Memory B cell (primary cell): Measurements from ENCODE around the gene CCP110.
A peak's percentile ranks its signal among the peaks of the same experiment; 100 is the strongest.
"Not testable (repeated sequence)": the region's sequence is repeated elsewhere in the genome, so short reads cannot be mapped to it uniquely, and the experiment has no call there.

Source experiments
- ATAC-seq: fragments of 150-1000 bp; cut with Tn5 transposase; 2 replicates; pipeline ENCODE4 v1.10.0; 2021; ENCODE audit warnings: low read depth, mild to moderate bottlenecking, moderate library complexity
- DNase-seq, 2 donors: peaks; one replicate each; pipeline ENCODE4 v3.0.0; 2022; ENCODE audit warnings: low spot score in 2 of 2
- H3K27ac Mint-ChIP-seq: one replicate; pipeline ENCODE4 v1.8.0; 2022; ENCODE audit warnings: mild to moderate bottlenecking, moderate library complexity, mixed read lengths
- H3K27me3 Mint-ChIP-seq: one replicate; pipeline ENCODE4 v1.8.0; 2022; ENCODE audit warnings: mixed read lengths
- H3K36me3 Mint-ChIP-seq: one replicate; pipeline ENCODE4 v1.8.0; 2022; ENCODE audit warnings: mild to moderate bottlenecking, mixed read lengths
- H3K4me1 Mint-ChIP-seq: one replicate; pipeline ENCODE4 v1.8.0; 2022; ENCODE audit warnings: mixed read lengths
- H3K4me3 Mint-ChIP-seq: one replicate; pipeline ENCODE4 v1.8.0; 2022; ENCODE audit warnings: mild to moderate bottlenecking, moderate library complexity, mixed read lengths
- H3K9me3 Mint-ChIP-seq: one replicate; pipeline ENCODE4 v1.8.0; 2022; ENCODE audit warnings: mixed read lengths

CCP110 gene

DNA sequence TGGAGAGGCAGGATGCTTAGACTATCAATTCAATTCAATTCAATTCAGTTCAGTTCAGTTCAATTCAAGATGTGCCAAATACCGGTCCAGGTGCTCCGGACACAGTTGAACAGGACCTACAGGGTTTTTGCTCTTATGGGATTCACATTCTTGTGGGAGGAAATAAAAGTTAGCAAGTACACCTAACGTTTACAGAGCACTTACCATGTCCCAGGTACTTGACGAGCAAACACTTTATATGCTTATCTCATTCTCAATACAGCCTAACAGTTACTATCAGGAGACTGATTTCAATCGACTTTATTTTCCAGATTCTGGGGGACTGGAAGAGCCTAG is 1.4 kb upstream of the CCP110 start:
- Mint-ChIP-seq H3K4me1 (peaks cover 31% of the 10 kb centered on the region), H3K27me3 (no peaks in the 10 kb centered on the region), H3K36me3 (peaks cover 4% of the 10 kb centered on the region), H3K9me3 (no peaks in the 10 kb centered on the region), H3K4me3 (peak overlapping the region; percentile 96), H3K27ac (peak overlapping the region; percentile 93)
- ATAC-seq = no peak
- no peak for DNase-seq

DNA sequence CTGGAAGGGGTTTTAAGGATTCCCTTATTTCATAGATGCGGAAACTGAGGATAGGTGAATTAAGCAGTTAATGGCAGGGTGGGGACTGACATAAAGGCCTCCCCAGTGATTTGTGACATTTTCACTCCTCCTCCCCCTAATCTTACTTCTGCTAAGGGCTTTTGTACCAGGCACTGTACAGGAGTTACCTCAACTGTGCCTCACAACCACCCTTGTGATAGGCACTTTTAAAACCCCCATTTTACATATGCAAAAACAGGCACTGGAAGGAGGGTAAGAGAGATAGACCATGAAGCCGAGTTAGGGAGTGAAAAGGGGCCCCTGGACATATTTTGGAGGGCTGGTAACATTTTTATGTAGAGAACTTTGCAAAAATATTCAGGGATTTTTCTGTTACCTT is 982 bp upstream of the CCP110 start:
- Mint-ChIP-seq H3K36me3 (peaks cover 4% of the 10 kb centered on the region), H3K4me3 (peak overlapping the region; percentile 96), H3K27ac (peak overlapping the region; percentile 93), H3K9me3 (no peaks in the 10 kb centered on the region), H3K4me1 (peaks cover 31% of the 10 kb centered on the region), H3K27me3 (no peaks in the 10 kb centered on the region)
- DNase-seq = no peak
- ATAC-seq = no peak

DNA sequence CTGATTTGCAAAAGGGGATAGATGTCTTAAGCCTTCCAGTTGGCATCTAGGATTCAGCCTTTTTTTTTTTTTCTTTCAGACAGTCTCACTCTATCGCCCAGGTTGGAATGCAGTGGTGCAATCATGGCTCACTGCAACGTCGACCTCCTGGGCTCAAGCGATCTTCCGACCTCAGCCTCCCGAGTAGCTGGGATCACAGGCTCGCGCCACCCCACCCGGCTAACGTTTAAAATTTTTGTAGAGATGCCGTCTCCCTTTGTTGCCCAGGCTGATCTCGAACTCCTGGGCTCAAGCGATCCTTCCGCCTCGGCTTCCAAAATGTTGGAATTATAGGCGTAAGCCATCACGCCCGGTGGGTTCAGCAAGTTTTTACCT is 571 bp upstream of the CCP110 start:
- DNase-seq = no peak
- Mint-ChIP-seq H3K4me1 (peaks cover 31% of the 10 kb centered on the region), H3K27me3 (no peaks in the 10 kb centered on the region), H3K9me3 (no peaks in the 10 kb centered on the region), H3K4me3 (no peak overlapping the region), H3K36me3 (peaks cover 4% of the 10 kb centered on the region), H3K27ac (no peak overlapping the region)
- no peak for ATAC-seq

DNA sequence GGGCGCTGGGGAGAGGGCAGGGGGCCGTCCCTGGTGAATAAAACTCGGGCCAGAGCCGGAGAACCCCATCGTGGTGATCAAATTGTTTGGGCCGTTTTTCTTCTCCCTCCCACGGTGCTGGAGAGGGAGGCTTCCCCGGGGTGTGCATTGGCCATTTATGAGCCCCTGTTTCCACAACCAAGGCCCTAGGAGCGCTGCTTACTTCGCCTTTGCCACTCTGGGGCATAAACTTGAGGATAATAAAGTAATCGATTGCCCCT is 544 bp downstream of the CCP110 start:
- no peak for DNase-seq
- Mint-ChIP-seq H3K4me1 (peaks cover 29% of the 10 kb centered on the region), H3K4me3 (peak overlapping the region; percentile 92), H3K27me3 (no peaks in the 10 kb centered on the region), H3K9me3 (no peaks in the 10 kb centered on the region), H3K27ac (peak overlapping the region; percentile 92), H3K36me3 (peaks cover 11% of the 10 kb centered on the region)
- ATAC-seq = no peak

DNA sequence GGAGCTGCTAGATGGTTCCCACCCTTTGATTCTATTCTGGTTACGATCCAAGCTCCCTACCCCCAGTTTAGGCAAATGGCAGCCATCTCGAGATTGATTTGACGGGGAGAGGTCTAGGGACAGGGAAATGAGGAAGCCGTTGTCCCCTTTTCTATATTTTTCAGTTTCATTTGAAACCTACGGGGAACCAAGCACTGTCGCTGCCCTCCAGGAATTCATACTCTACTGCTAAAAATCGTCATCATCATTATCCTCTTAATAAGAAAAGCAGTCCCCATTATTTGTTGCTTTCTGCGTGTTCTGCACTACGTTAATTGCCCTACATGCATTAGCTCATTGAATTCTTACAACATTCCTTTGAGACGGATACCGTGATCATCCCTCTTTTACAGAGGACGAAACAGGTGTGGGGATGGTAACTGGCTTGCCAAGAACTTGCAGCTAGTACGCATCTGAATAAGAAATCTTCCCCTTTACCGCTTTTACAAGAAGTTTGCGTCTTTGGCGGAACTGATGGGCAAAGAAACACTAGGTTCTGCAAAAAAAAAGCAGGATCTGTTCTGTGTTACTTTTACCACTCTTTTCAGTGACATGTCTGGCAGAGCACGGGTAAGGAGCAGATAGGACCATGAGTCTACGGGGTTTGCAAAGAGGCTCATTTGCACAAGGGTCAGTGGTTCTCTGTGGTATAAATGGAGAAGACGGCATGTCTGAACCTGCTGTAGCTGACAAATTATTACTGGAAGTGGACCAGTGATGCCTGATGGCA is 1.1 kb downstream of the CCP110 start:
- peaks cover 29% of the 10 kb centered on the region for H3K4me1 Mint-ChIP-seq
- peaks cover 11% of the 10 kb centered on the region for H3K36me3 Mint-ChIP-seq

DNA sequence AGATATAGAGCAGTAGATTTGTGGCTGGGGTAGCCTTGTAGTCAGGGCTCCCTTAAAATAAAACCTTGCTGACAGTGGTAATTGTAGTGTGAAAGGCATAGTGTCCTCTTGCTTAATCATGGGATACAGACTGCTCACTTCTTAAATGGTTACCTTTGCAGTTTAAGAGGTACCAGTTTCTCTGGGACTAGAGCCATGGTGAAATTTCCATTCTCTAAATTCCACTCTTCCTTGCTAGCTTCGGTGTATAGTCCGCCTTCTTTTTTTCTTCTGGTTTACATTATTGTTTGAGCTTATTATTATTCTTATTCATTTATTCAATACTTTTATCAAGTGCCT is 1.6 kb downstream of the CCP110 start:
- Mint-ChIP-seq H3K27me3 (no peaks in the 10 kb centered on the region), H3K36me3 (peaks cover 11% of the 10 kb centered on the region), H3K9me3 (no peaks in the 10 kb centered on the region), H3K4me3 (peak overlapping the region; percentile 92), H3K4me1 (peaks cover 29% of the 10 kb centered on the region), H3K27ac (peak overlapping the region; percentile 92)
- DNase-seq (no peak), ATAC-seq (no peak)

More for the DNA sequence above, 1.1 kb downstream of the CCP110 start:
- no peak for DNase-seq
- Mint-ChIP-seq H3K9me3 (no peaks in the 10 kb centered on the region), H3K4me3 (peak overlapping the region; percentile 92), H3K27me3 (no peaks in the 10 kb centered on the region), H3K27ac (peak overlapping the region; percentile 92)
- ATAC-seq = no peak

DNA sequence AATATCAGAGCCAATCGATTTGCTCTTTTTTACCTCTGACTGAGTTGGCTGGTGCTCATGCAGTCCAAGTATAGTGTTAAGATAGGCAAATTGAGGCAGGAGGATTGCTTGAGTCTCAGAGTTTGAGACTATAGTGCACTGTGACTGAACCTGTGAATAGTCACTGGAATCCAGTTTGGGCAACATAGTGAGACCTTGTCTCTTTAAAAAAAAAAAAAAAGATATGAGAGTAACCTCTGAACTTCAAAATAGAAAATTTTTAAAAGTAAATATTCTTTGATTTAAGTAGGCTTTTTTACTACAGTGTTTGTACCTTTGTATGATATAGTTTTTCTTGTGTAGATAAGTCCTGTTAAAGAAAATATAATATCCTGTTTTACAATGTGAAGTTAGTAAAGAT is 3.4 kb downstream of the CCP110 start:
- Mint-ChIP-seq H3K27me3 (no peaks in the 10 kb centered on the region), H3K27ac (no peak overlapping the region), H3K9me3 (no peaks in the 10 kb centered on the region), H3K36me3 (peaks cover 11% of the 10 kb centered on the region), H3K4me3 (no peak overlapping the region), H3K4me1 (peaks cover 15% of the 10 kb centered on the region)
- DNase-seq (no peak), ATAC-seq (no peak)

DNA sequence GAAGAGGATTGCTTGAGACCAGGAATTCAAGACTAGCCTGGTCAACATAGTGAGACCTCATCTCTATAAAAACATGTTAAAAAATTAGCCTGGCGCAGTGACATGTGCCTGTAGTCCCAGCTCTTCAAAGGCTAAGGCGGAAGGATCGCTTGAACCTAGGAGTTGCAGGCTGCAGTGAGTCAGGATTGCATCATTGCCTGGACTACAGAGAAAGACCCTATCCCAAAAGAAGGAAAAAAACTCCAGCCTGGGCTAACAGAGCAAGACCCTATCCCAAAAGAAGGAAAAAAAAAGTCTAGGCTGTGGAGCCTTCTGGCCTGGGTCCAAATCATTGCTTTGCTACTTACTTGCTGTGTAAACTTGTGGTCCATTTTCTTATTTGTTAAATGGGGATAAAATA is 4.9 kb downstream of the CCP110 start:
- H3K9me3 Mint-ChIP-seq = no peaks in the 10 kb centered on the region
- H3K27ac Mint-ChIP-seq = no peak overlapping the region
- H3K36me3 Mint-ChIP-seq = peaks cover 15% of the 10 kb centered on the region
- no peaks in the 10 kb centered on the region for H3K27me3 Mint-ChIP-seq
- ATAC-seq (no peak), DNase-seq (no peak)
- no peak overlapping the region for H3K4me3 Mint-ChIP-seq
- peaks cover 12% of the 10 kb centered on the region for H3K4me1 Mint-ChIP-seq

DNA sequence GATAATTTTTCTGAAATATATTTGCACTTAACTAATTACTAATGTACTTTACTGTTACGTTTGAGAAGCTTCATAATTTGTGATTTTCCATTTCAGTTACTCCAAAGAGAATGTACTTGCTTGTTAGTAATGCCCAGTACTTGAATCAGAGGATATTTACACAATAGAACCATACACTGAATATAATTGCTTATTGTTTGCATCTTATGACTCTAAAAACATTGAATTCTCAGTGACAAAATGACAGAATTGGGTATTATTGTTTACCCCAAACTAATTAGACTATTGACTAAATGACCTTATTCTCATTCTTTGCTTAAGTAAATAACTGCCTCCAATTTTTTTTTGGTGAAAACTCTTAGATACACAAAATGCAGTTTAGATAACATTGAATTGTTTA is 8.9 kb downstream of the CCP110 start:
- Mint-ChIP-seq H3K27me3 (no peaks in the 10 kb centered on the region), H3K9me3 (no peaks in the 10 kb centered on the region), H3K27ac (no peak overlapping the region), H3K36me3 (peaks cover 26% of the 10 kb centered on the region), H3K4me1 (no peaks in the 10 kb centered on the region), H3K4me3 (no peak overlapping the region)
- DNase-seq (no peak), ATAC-seq (no peak)

DNA sequence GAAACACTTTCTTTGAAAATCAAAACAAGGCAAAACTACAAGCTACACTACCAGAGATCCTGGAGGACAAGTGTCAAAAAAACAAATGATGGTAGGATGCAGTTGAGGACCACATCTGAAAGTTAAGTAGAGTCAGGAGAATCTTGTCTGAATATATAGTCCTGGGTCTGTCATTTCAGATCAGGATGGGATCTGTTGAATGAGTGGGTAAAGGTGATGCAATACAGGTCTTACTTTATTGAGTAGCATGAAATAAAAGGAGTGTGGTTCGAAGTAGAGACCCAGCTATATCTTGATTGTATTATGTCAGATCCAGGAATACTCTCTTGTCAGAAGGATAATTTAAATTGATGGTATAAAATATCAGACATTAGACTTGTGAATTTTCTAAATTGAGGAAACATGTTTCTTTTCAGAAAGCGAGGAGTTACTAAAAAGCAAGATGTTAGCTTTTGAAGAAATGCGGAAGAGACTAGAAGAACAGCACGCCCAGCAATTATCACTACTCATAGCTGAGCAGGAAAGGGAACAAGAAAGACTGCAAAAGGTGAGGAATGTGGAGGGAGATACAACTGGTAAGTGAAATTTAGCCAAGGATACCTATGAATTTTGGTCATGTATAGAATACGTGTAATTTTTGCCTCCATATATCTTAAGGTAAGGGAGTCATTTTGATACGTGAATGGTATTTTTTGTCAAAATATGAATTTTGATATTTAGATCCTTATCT is 16.7 kb downstream of the CCP110 start:
- H3K9me3 Mint-ChIP-seq = no peaks in the 10 kb centered on the region
- no peak for DNase-seq
- H3K4me3 Mint-ChIP-seq = no peak overlapping the region
- peaks cover 33% of the 10 kb centered on the region for H3K36me3 Mint-ChIP-seq
- H3K4me1 Mint-ChIP-seq = no peaks in the 10 kb centered on the region
- ATAC-seq = no peak
- no peak overlapping the region for H3K27ac Mint-ChIP-seq
- H3K27me3 Mint-ChIP-seq = no peaks in the 10 kb centered on the region

DNA sequence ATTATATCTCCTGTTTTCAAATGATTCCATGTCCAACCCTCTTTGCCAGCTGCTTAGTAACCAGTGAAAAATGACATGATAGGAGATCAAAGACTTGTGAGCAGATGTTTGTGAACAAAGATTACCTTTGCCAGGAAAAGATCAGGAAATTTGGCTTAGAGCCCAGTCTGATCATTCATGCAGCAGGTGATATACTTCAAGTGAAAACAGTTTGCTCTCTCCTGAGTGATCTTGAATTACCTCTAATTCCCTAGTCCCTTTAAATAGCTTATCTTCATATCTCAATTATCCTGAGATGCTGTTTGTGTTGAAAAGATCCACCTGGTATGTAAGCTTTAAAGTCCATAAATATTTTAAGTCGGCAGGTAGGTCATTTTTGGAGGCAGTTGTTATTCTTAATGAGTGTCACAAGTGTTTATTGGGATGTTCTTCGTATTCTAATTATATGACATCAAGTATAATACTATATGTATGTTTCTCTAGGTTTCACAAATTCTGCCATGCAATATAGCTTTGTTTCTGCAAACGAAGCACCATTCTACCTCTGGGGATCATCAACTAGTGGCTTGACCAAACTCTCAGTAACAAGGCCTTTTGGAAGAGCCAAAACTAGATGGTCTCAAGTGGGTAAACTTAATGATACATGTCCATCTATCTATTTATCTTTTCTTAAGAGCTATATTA is 18.5 kb downstream of the CCP110 start:
- no peaks in the 10 kb centered on the region for H3K9me3 Mint-ChIP-seq
- H3K36me3 Mint-ChIP-seq = peaks cover 24% of the 10 kb centered on the region
- no peak overlapping the region for H3K27ac Mint-ChIP-seq
- H3K4me3 Mint-ChIP-seq = no peak overlapping the region
- H3K4me1 Mint-ChIP-seq = no peaks in the 10 kb centered on the region
- H3K27me3 Mint-ChIP-seq = no peaks in the 10 kb centered on the region
- no peak for ATAC-seq
- DNase-seq = no peak

DNA sequence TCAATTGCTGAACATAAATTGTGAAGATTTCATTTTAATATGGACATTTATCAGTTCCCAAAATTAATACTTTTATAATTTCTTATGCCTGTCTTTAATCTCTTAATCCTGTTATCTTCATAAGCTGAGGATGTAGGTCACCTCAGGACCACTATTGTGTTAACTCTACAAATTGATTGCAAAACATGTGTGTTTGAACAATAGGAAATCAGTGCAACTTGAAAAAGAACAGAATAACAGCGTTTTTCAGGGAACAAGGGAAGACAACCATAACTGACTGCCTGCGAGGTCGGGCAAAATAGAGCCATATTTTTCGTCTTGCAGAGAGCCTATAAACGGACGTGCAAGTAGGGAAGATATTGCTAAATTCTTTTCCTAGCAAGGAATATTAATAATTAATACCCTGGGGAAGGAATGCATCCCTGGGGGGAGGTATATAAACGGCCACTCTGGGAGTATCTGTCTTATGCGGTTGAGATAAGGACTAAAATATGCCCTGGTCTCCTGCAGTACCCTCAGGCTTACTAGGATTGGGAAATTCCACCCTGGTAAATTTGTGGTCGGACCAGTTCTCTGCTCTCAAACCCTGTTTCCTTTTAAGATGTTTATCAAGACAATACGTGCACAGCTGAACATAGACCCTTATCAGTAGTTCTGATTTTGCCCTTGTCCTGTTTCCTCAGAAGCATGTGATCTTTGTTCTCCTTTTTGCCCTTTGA is 19.7 kb downstream of the CCP110 start:
- not testable (repeated sequence) for H3K27me3 Mint-ChIP-seq, H3K4me1 Mint-ChIP-seq, H3K27ac Mint-ChIP-seq, H3K9me3 Mint-ChIP-seq, ATAC-seq, H3K4me3 Mint-ChIP-seq, DNase-seq
- peaks cover 24% of the 10 kb centered on the region for H3K36me3 Mint-ChIP-seq

DNA sequence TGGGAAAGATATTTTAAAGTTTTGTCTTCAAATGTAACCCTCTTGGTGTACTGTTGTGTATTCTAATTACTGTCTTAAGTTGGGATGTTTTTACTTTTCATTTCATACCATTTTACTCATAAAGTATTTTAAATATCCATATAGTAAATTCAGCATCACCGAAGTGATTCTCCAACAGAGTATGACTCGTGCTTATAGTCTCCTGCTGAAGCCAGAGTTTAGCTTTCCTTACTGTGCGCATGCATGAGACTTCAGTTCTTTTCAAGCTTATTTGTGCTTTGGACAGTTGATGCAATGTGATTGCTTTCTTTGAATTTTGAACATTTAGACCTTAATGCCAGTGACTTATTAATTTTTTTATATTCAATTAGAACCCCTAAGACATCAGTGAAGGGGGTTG is 24.4 kb downstream of the CCP110 start:
- no peaks in the 10 kb centered on the region for H3K27me3 Mint-ChIP-seq
- H3K9me3 Mint-ChIP-seq = no peaks in the 10 kb centered on the region
- no peak overlapping the region for H3K4me3 Mint-ChIP-seq
- peaks cover 9% of the 10 kb centered on the region for H3K36me3 Mint-ChIP-seq
- H3K4me1 Mint-ChIP-seq = no peaks in the 10 kb centered on the region
- no peak overlapping the region for H3K27ac Mint-ChIP-seq
- DNase-seq (no peak), ATAC-seq (no peak)

DNA sequence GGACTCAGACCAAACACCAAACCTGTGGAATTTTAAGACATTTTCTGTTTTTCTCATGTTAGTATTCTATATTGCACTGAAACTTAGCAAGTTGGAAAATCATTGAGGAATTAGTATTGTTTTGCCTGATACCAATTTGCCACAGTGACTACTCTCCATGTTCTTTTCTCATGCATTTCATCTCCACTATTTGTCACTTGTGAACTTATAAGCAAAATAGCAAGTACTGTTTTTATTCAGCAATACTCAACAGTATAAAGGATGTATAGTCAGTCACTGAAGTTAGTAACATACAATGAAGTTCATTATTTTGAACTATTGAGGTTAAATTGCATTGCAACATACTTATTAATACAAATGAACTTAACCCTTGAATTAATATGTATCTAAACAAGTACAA is 25.9 kb downstream of the CCP110 start:
- H3K27ac Mint-ChIP-seq = no peak overlapping the region
- ATAC-seq (no peak), DNase-seq (no peak)
- H3K9me3 Mint-ChIP-seq = no peaks in the 10 kb centered on the region
- H3K4me3 Mint-ChIP-seq = no peak overlapping the region
- no peaks in the 10 kb centered on the region for H3K4me1 Mint-ChIP-seq
- no peaks in the 10 kb centered on the region for H3K27me3 Mint-ChIP-seq
- no peaks in the 10 kb centered on the region for H3K36me3 Mint-ChIP-seq
